ENCODE data around the gene EDN1. TPM values are rescaled to one million over a fixed set of nuclear protein-coding genes. Genes with fewer than 3 reads are reported as not detected.
"Not testable (repeated sequence)": the region's sequence is repeated elsewhere in the genome, so short reads cannot be mapped to it uniquely, and the experiment has no call there.

Gene EDN1
- total and polyA plus RNA-seq, 4 donors: 8.3 to 10.9 (median 9.7) TPM

- 94% methylated on average over 5 of the region's 8 CpGs for WGBS (ENCODE audit: insufficient coverage)
- no peaks in the 10 kb centered on the region for H3K27me3 ChIP-seq (ENCODE audit: control insufficient read depth, insufficient read depth, low read length)
These were observed 42.0 kb downstream of the EDN1 start for GRCh38 chr6:12331951-12332749.

GRCh38 chr6:12332750-12333079 is 42.6 kb downstream of the EDN1 start:
- H3K36me3 ChIP-seq (ENCODE audit: control insufficient read depth, insufficient read depth, low read length); H3K9me3 ChIP-seq (ENCODE audit: control insufficient read depth, insufficient read depth, low read length); H3K27ac ChIP-seq (ENCODE audit: low read depth, low read length); H3K4me1 ChIP-seq (ENCODE audit: control insufficient read depth, insufficient read depth, low read length); H3K4me3 ChIP-seq (ENCODE audit: low read depth, low read length); DNase-seq (ENCODE audit: low read depth in 4 of 6, low spot score in 6 of 6); H3K27me3 ChIP-seq (ENCODE audit: control insufficient read depth, insufficient read depth, low read length): not testable (repeated sequence)
- WGBS (ENCODE audit: insufficient coverage): no CpG with 5 or more reads among the region's 5 CpGs

More at GRCh38 chr6:12331951-12332749, 42.0 kb downstream of the EDN1 start:
- Histone ChIP-seq H3K4me1 (ENCODE audit: control insufficient read depth, insufficient read depth, low read length) (no peaks in the 10 kb centered on the region), H3K27ac (ENCODE audit: low read depth, low read length) (no peak overlapping the region), H3K4me3 (ENCODE audit: low read depth, low read length) (no peak overlapping the region), H3K9me3 (ENCODE audit: control insufficient read depth, insufficient read depth, low read length) (no peaks in the 10 kb centered on the region), H3K36me3 (ENCODE audit: control insufficient read depth, insufficient read depth, low read length) (no peaks in the 10 kb centered on the region)
- DNase-seq (ENCODE audit: low read depth in 4 of 6, low spot score in 6 of 6): no peak

- Histone ChIP-seq H3K4me1 (ENCODE audit: control insufficient read depth, insufficient read depth, low read length) (no peaks in the 10 kb centered on the region), H3K36me3 (ENCODE audit: control insufficient read depth, insufficient read depth, low read length) (no peaks in the 10 kb centered on the region), H3K27ac (ENCODE audit: low read depth, low read length) (no peak overlapping the region), H3K27me3 (ENCODE audit: control insufficient read depth, insufficient read depth, low read length) (no peaks in the 10 kb centered on the region), H3K4me3 (ENCODE audit: low read depth, low read length) (no peak overlapping the region), H3K9me3 (ENCODE audit: control insufficient read depth, insufficient read depth, low read length) (no peaks in the 10 kb centered on the region)
- no peak for DNase-seq (ENCODE audit: low read depth in 4 of 6, low spot score in 6 of 6)
- WGBS (ENCODE audit: insufficient coverage): no CpG with 5 or more reads among the region's 1 CpG
These were observed 43.0 kb downstream of the EDN1 start for GRCh38 chr6:12333128-12333527.

DNA sequence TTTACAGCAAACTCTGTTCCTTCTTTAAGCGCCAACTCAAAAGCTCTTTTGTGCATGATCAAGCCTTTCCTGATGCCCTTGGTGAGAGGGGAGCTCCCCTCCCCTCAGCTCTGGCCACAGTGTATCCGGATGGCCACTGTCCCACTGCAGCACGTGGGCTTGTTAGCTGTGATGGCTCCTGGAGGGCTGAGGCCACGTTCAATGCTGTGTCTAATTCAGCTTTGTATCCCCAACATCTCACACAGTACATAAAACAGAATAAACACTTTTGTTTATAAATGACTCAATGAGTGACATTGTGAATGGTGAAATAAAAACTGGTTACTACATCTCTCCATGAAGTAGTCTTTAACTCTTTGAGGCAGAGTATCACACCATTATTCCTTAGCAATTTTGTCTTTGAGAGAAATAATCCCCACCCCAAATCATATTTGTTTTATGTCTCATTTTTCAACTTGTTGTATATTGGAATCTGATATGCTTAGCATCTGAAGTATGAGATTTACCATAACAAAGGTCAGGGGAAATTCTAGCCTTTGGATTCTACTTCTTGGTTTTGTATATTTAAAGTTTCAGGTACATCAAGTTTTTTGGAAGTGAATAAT is 44.5 kb downstream of the EDN1 start:
- H3K27me3 ChIP-seq (ENCODE audit: control insufficient read depth, insufficient read depth, low read length): no peaks in the 10 kb centered on the region
- no CpG with 5 or more reads among the region's 4 CpGs for WGBS (ENCODE audit: insufficient coverage)
- H3K36me3 ChIP-seq (ENCODE audit: control insufficient read depth, insufficient read depth, low read length): no peaks in the 10 kb centered on the region
- H3K4me3 ChIP-seq (ENCODE audit: low read depth, low read length): no peak overlapping the region
- no peaks in the 10 kb centered on the region for H3K9me3 ChIP-seq (ENCODE audit: control insufficient read depth, insufficient read depth, low read length)
- no peak overlapping the region for H3K27ac ChIP-seq (ENCODE audit: low read depth, low read length)
- H3K4me1 ChIP-seq (ENCODE audit: control insufficient read depth, insufficient read depth, low read length): no peaks in the 10 kb centered on the region
- no peak for DNase-seq (ENCODE audit: low read depth in 4 of 6, low spot score in 6 of 6)

- H3K36me3 ChIP-seq (ENCODE audit: control insufficient read depth, insufficient read depth, low read length): no peaks in the 10 kb centered on the region
- no peak for DNase-seq (ENCODE audit: low read depth in 4 of 6, low spot score in 6 of 6)
- H3K9me3 ChIP-seq (ENCODE audit: control insufficient read depth, insufficient read depth, low read length): no peaks in the 10 kb centered on the region
- no peaks in the 10 kb centered on the region for H3K27me3 ChIP-seq (ENCODE audit: control insufficient read depth, insufficient read depth, low read length)
- H3K4me1 ChIP-seq (ENCODE audit: control insufficient read depth, insufficient read depth, low read length): no peaks in the 10 kb centered on the region
- no peak overlapping the region for H3K4me3 ChIP-seq (ENCODE audit: low read depth, low read length)
- no peak overlapping the region for H3K27ac ChIP-seq (ENCODE audit: low read depth, low read length)
- no CpG with 5 or more reads among the region's 1 CpG for WGBS (ENCODE audit: insufficient coverage)
These were observed 45.0 kb downstream of the EDN1 start for GRCh38 chr6:12335131-12335527.

- Histone ChIP-seq H3K36me3 (ENCODE audit: control insufficient read depth, insufficient read depth, low read length) (no peaks in the 10 kb centered on the region), H3K4me3 (ENCODE audit: low read depth, low read length) (no peak overlapping the region), H3K27me3 (ENCODE audit: control insufficient read depth, insufficient read depth, low read length) (no peaks in the 10 kb centered on the region), H3K27ac (ENCODE audit: low read depth, low read length) (no peak overlapping the region), H3K9me3 (ENCODE audit: control insufficient read depth, insufficient read depth, low read length) (no peaks in the 10 kb centered on the region), H3K4me1 (ENCODE audit: control insufficient read depth, insufficient read depth, low read length) (no peaks in the 10 kb centered on the region)
- WGBS (ENCODE audit: insufficient coverage): 33% methylated on average over 1 of the region's 1 CpG
- no peak for DNase-seq (ENCODE audit: low read depth in 4 of 6, low spot score in 6 of 6)
These were observed 45.6 kb downstream of the EDN1 start for GRCh38 chr6:12335717-12336116.

DNA sequence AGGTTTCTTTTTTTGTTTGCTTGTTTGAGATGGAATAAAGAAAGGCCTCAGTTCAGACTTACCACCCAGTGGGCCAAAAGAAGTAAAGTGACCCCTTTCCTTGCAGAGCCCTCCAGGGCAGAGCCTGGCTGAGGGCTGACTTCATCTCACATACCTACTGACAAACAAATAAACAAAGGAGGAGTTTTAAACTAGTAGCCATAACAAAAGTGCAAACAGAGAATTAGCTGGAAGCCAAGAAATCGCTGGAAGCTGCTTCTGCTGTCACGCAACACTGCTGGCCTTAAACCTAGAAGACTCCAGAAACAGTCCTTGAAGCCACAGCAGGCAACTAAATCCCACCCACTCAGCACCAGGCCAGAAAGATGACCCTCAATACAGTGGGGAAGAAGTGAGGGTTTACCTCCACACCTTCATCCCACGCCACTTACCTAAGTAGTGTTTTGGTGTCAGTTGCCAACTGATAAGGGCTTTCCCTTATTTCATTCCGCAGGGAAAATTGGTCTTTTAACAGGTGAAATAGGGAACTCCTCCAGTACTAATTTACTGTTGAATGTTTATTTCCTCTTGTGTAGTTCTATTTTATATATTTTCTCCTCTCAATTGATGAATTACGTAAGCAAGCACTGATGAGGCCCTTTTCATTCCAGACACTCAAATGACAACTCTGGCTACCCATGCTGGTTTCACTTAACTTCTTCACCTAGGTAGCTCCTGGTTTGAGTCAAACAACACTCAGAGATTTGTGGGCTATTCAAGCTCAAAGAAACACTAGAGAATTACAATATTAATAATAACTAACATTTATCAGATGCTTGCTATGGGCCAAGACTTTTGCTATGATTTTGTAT is 46.2 kb downstream of the EDN1 start:
- no peaks in the 10 kb centered on the region for H3K27me3 ChIP-seq (ENCODE audit: control insufficient read depth, insufficient read depth, low read length)
- no CpG with 5 or more reads among the region's 5 CpGs for WGBS (ENCODE audit: insufficient coverage)
- no peaks in the 10 kb centered on the region for H3K9me3 ChIP-seq (ENCODE audit: control insufficient read depth, insufficient read depth, low read length)
- H3K27ac ChIP-seq (ENCODE audit: low read depth, low read length): no peak overlapping the region
- no peaks in the 10 kb centered on the region for H3K4me1 ChIP-seq (ENCODE audit: control insufficient read depth, insufficient read depth, low read length)
- H3K4me3 ChIP-seq (ENCODE audit: low read depth, low read length): no peak overlapping the region
- no peak for DNase-seq (ENCODE audit: low read depth in 4 of 6, low spot score in 6 of 6)
- H3K36me3 ChIP-seq (ENCODE audit: control insufficient read depth, insufficient read depth, low read length): no peaks in the 10 kb centered on the region

DNA sequence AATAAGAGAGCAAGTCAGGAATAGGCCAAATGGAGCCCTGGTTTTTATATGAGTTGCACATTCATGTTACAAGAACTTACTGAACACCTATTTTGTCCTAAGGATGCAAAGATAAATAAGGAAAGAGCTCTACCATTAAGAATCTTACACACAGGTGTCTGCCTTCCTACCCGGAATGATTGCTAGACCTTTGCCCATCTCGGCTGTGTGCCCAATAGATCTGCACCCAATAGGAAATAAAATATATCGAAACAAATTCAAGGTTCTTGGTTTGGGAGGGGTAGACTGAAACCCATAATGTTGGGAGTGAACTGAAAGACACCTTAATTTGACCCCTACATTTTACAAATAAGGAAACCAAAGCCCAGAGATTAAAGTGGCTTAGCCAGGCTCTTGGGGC is 48.9 kb downstream of the EDN1 start:
- Histone ChIP-seq H3K27ac (ENCODE audit: low read depth, low read length) (no peak overlapping the region), H3K4me1 (ENCODE audit: control insufficient read depth, insufficient read depth, low read length) (no peaks in the 10 kb centered on the region), H3K27me3 (ENCODE audit: control insufficient read depth, insufficient read depth, low read length) (no peaks in the 10 kb centered on the region), H3K9me3 (ENCODE audit: control insufficient read depth, insufficient read depth, low read length) (no peaks in the 10 kb centered on the region), H3K36me3 (ENCODE audit: control insufficient read depth, insufficient read depth, low read length) (no peaks in the 10 kb centered on the region), H3K4me3 (ENCODE audit: low read depth, low read length) (no peak overlapping the region)
- WGBS (ENCODE audit: insufficient coverage): no CpG with 5 or more reads among the region's 3 CpGs
- DNase-seq (ENCODE audit: low read depth in 4 of 6, low spot score in 6 of 6): no peak

DNA sequence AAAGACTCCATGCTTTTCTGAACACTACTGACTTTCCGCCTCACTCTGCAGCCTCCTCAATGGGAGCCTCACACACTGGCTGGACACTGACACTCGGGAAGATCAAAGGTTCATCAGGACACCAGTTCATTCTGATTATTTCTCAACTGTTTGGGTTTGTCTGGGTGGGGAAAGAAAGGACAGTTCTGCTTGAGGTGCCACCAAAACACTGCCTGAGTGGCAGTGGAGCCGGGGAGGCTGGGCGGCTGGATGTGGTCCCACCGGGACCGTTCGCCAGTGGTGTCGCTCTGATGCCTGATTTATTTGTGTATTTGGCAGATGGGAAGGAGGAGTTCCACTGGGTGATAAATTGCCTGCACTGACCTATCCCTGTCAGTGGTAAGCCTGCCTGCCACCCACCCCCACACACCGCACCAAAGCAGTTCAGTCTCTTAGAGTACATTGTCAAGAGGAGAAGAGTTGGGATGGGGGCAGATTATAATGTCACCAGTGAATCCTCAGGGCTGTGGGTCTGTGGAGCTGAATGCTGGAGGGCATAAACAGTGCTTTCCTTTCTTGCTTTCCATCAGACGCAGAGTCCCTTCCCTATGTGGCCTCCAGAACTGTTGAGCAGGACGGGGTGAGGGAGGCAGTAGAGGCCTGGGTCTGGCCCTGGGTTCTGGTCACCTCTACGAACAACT is 49.8 kb downstream of the EDN1 start:
- Histone ChIP-seq H3K36me3 (ENCODE audit: control insufficient read depth, insufficient read depth, low read length) (no peaks in the 10 kb centered on the region), H3K9me3 (ENCODE audit: control insufficient read depth, insufficient read depth, low read length) (no peaks in the 10 kb centered on the region), H3K27ac (ENCODE audit: low read depth, low read length) (no peak overlapping the region), H3K27me3 (ENCODE audit: control insufficient read depth, insufficient read depth, low read length) (no peaks in the 10 kb centered on the region), H3K4me1 (ENCODE audit: control insufficient read depth, insufficient read depth, low read length) (no peaks in the 10 kb centered on the region), H3K4me3 (ENCODE audit: low read depth, low read length) (no peak overlapping the region)
- no peak for DNase-seq (ENCODE audit: low read depth in 4 of 6, low spot score in 6 of 6)
- WGBS (ENCODE audit: insufficient coverage): 68% methylated on average over 10 of the region's 12 CpGs
